Cardiac fibroblast (primary cell): ENCODE measurements around the gene CTNNA1.
A peak's percentile ranks its signal among the peaks of the same experiment; 100 is the strongest.
"Not testable (repeated sequence)": the region's sequence is repeated elsewhere in the genome, so short reads cannot be mapped to it uniquely, and the experiment has no call there.

ENCODE experiments used
- DNase-seq, 2 donors: peaks; one replicate each; pipeline versions ENCODE4 v3.0.0 to v3.0.0-alpha.2; 2010; ENCODE audit warnings: low read depth in 2 of 2
- H3K4me3 ChIP-seq, 2 donors: replicated peaks in 1 of 2; 1 replicate in 1 of 2; 2 replicates in 1 of 2; pipeline ENCODE4 v1.5.1; 2011; ENCODE audit warnings: low read depth in 2 of 2, low read length in 2 of 2, mild to moderate bottlenecking in 2 of 2, moderate library complexity in 1 of 2
- CTCF ChIP-seq: IDR thresholded peaks from one replicate; pipeline ENCODE4 v1.5.1; 2011; ENCODE audit warnings: low read depth, mild to moderate bottlenecking, low read length, inconsistent platforms

CTNNA1 gene

GRCh38 chr5:138829341-138829740, 76.1 kb downstream of the CTNNA1 start:
- no peak for TF ChIP-seq CTCF
- DNase-seq = peak; percentile 52 to 64
- no peak overlapping the region for H3K4me3 ChIP-seq

- TF ChIP-seq CTCF = no peak
- no peak overlapping the region for H3K4me3 ChIP-seq
- peak in 1 of 2 donors; percentile 27 for DNase-seq
Observed at GRCh38 chr5:138831703-138832102, 78.5 kb downstream of the CTNNA1 start.

GRCh38 chr5:138832218-138832617, 79.0 kb downstream of the CTNNA1 start:
- no peak for TF ChIP-seq CTCF
- DNase-seq = peak; percentile 19 to 27
- no peak overlapping the region for H3K4me3 ChIP-seq

GRCh38 chr5:138833080-138833479, 79.9 kb downstream of the CTNNA1 start:
- TF ChIP-seq CTCF = no peak
- DNase-seq = no peak

GRCh38 chr5:138833726-138834480, 80.7 kb downstream of the CTNNA1 start:
- no peak for TF ChIP-seq CTCF

More at GRCh38 chr5:138833080-138833479, 79.9 kb downstream of the CTNNA1 start:
- H3K4me3 ChIP-seq = no peak overlapping the region

GRCh38 chr5:138834853-138835252, 81.6 kb downstream of the CTNNA1 start:
- DNase-seq, H3K4me3 ChIP-seq: not testable (repeated sequence)

More at GRCh38 chr5:138833726-138834480, 80.7 kb downstream of the CTNNA1 start:
- H3K4me3 ChIP-seq = no peak overlapping the region
- no peak for DNase-seq

- no peak overlapping the region for H3K4me3 ChIP-seq
- no peak for TF ChIP-seq CTCF
- no peak for DNase-seq
Observed at GRCh38 chr5:138837160-138837559, 83.9 kb downstream of the CTNNA1 start.
